Measurements from ENCODE around the gene ATP5F1E.

- TF ChIP-seq CTCF (IDR thresholded peaks at IDR 0.05; ENCODE audit: extremely low read depth in 1 of 2, insufficient read depth in 1 of 2, low read depth in 1 of 2, low read length in 2 of 2), result no peak
- no peak for TF ChIP-seq POLR2A (IDR thresholded peaks at IDR 0.05; ENCODE audit: low read depth, low read length)
- TF ChIP-seq EZH2 (IDR thresholded peaks at IDR 0.05; ENCODE audit: borderline replicate concordance, low read depth, low read length, severe bottlenecking), result no peak
- TF ChIP-seq POLR2AphosphoS5 (IDR thresholded peaks at IDR 0.05; ENCODE audit: insufficient read depth, low read depth, low read length), result no peak
- TF ChIP-seq GATA2 (IDR thresholded peaks at IDR 0.05; ENCODE audit: insufficient read depth, insufficient read length, low read depth, low read length), result no peak
- TF ChIP-seq MYC (IDR thresholded peaks at IDR 0.05; ENCODE audit: low read depth, low read length), result no peak
- no peak for TF ChIP-seq JUN (IDR thresholded peaks at IDR 0.05; ENCODE audit: borderline replicate concordance, insufficient read depth, insufficient read length, low read depth)
Observed at GRCh38 chr20:58995461-58996225, 36.5 kb downstream of the ATP5F1E start.

All from endothelial cell of umbilical vein (primary cell).